ENCODE data around the gene TNC. TPM values are rescaled to one million over a fixed set of nuclear protein-coding genes. Genes with fewer than 3 reads are reported as not detected.

Gene TNC
- total RNA-seq, 1 experiment from 2014 or later: 5.7 TPM

DNA sequence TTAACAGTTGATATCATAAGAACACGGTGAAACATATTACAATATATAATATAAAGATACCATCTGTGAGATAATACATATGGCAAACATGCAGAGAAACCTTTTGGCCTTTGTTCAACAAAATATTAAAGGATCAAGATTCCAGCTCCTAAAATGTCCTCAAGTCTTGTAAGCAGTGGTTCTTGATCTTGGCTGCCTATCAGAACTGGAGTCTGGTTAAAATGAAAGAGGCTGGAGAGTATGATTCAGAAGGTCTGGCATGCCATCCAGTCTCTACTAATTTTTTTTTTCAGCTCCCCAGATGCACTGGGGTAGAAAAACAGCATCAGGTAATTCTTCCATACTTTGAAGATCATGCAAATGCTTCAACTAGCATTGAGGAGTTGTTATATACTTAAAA is 83.2 kb downstream of the TNC start:
- TF ChIP-seq REST (IDR thresholded peaks at IDR 0.05; ENCODE audit: insufficient read depth in 1 of 2, low read depth in 2 of 2, low read length in 1 of 2) (no peak), POLR2AphosphoS5 (IDR thresholded peaks at IDR 0.05; ENCODE audit: low read depth, low read length) (no peak), TCF7L2 (IDR thresholded peaks at IDR 0.05; ENCODE audit: low read depth, low read length) (no peak)
- TF ChIP-seq, protein P1, sequence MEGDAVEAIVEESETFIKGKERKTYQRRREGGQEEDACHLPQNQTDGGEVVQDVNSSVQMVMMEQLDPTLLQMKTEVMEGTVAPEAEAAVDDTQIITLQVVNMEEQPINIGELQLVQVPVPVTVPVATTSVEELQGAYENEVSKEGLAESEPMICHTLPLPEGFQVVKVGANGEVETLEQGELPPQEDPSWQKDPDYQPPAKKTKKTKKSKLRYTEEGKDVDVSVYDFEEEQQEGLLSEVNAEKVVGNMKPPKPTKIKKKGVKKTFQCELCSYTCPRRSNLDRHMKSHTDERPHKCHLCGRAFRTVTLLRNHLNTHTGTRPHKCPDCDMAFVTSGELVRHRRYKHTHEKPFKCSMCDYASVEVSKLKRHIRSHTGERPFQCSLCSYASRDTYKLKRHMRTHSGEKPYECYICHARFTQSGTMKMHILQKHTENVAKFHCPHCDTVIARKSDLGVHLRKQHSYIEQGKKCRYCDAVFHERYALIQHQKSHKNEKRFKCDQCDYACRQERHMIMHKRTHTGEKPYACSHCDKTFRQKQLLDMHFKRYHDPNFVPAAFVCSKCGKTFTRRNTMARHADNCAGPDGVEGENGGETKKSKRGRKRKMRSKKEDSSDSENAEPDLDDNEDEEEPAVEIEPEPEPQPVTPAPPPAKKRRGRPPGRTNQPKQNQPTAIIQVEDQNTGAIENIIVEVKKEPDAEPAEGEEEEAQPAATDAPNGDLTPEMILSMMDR (IDR thresholded peaks at IDR 0.05): no peak
- Histone ChIP-seq H3K36me3 (ENCODE audit: control insufficient read depth, insufficient read depth, low read length) (no peaks in the 10 kb centered on the region), H3K27me3 (ENCODE audit: control insufficient read depth, insufficient read depth, low read length) (no peaks in the 10 kb centered on the region), H3K9me3 (ENCODE audit: control insufficient read depth, insufficient read depth, low read depth, low read length) (no peaks in the 10 kb centered on the region), H3K4me3 (ENCODE audit: low read depth in 2 of 2, low read length in 2 of 2) (no peak overlapping the region), H3K4me1 (ENCODE audit: control insufficient read depth, insufficient read depth, low read length) (no peaks in the 10 kb centered on the region), H3K27ac (ENCODE audit: low read length) (no peak overlapping the region)
- in situ Hi-C loops (cut with HindIII; ENCODE audit: low pct_unique_long_range_greater_than_20kb, low sequenced_read_pairs) (no loop called here), intact Hi-C loops (cut with micrococcal nuclease; ENCODE audit: unreplicated experiment) (no loop called here)
- ChIA-PET POLR2A (no interaction called here), CTCF (no interaction called here)
- ATAC-seq (no peak), DNase-seq (ENCODE audit: low read depth, low spot score) (no peak)
- no TSS peak for BruUV-seq (replicated peaks)

DNA sequence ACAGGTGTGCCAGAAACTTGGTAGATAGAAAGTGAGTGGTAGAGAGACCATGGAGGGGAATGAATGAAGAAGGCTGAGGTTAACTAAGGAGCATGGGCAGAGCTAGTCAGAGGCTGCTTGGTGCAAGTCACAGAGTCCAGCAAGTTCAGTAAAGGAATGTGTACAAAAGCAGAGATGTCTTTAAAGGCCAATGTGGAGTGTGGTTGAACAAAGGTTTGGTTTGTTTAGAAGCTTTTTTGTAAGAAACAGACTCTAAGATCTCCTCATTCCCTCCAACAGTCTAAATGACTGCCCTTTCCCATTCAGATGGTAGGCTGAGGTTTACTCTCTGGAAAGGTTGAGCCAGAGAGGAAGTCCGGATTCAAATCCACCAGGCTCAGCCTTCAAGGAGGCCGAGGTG is 84.2 kb downstream of the TNC start:
- H3K36me3 ChIP-seq (ENCODE audit: control insufficient read depth, insufficient read depth, low read length): no peaks in the 10 kb centered on the region
- no TSS peak for BruUV-seq (replicated peaks)
- intact Hi-C loops (cut with micrococcal nuclease; ENCODE audit: unreplicated experiment) (no loop called here), in situ Hi-C loops (cut with HindIII; ENCODE audit: low pct_unique_long_range_greater_than_20kb, low sequenced_read_pairs) (no loop called here)
- H3K27ac ChIP-seq (ENCODE audit: low read length): no peak overlapping the region
- ChIA-PET POLR2A (no interaction called here), CTCF (no interaction called here)
- no peak for TF ChIP-seq TCF7L2 (IDR thresholded peaks at IDR 0.05; ENCODE audit: low read depth, low read length)
- TF ChIP-seq, protein P1 (IDR thresholded peaks at IDR 0.05): no peak
- no peak for TF ChIP-seq POLR2AphosphoS5 (IDR thresholded peaks at IDR 0.05; ENCODE audit: low read depth, low read length)
- no peak for TF ChIP-seq SIN3A (IDR thresholded peaks at IDR 0.05; ENCODE audit: borderline replicate concordance, insufficient read depth, low read depth, low read length)
- TF ChIP-seq REST (IDR thresholded peaks at IDR 0.05; ENCODE audit: insufficient read depth in 1 of 2, low read depth in 2 of 2, low read length in 1 of 2): no peak
- no peaks in the 10 kb centered on the region for H3K9me3 ChIP-seq (ENCODE audit: control insufficient read depth, insufficient read depth, low read depth, low read length)
- no peak for DNase-seq (ENCODE audit: low read depth, low spot score)
- H3K4me3 ChIP-seq (ENCODE audit: low read depth in 2 of 2, low read length in 2 of 2): no peak overlapping the region
- no peak for ATAC-seq
- no peaks in the 10 kb centered on the region for H3K27me3 ChIP-seq (ENCODE audit: control insufficient read depth, insufficient read depth, low read length)
- no peaks in the 10 kb centered on the region for H3K4me1 ChIP-seq (ENCODE audit: control insufficient read depth, insufficient read depth, low read length)
